A549 (cell line): ENCODE results near the gene RAI2. TPM values are rescaled to one million over a fixed set of nuclear protein-coding genes. Genes with fewer than 3 reads are reported as not detected.

Experiments used
- ATAC-seq, 2 experiments: fragments of 200-7000 bp in 1 of 2; fragments of >200 bp in 1 of 2; cut with Nextera tagmentation in 1 of 2; cut with Tn5 transposase in 1 of 2; 3 replicates each; pipeline versions ENCODE4 v1.8.0 to v1.9.1; 2018 to 2020; ENCODE audit warnings: mild to moderate bottlenecking in 1 of 2, moderate library complexity in 1 of 2
- CTCF ChIA-PET: fragments of 300-600 bp; sonication (Branson Sonifier 250); formaldehyde crosslinking; extraction: SDS; loops from one replicate; lab custom pipeline; 2021; ENCODE audit warnings: antibody characterized with exemption, inconsistent platforms; lab: Yijun Ruan, JAX
- POLR2A ChIA-PET: fragments of 350-600 bp; formaldehyde crosslinking; extraction: SDS; loops from one replicate; lab custom pipeline; 2021; ENCODE audit warnings: antibody characterized with exemption, inconsistent platforms; lab: Yijun Ruan, JAX
- DNase-seq, 2 experiments: peaks; one replicate each; pipeline versions ENCODE4 v3.0.0 to v3.0.0-alpha.2; 2011 to 2016; ENCODE audit warnings: low read depth in 1 of 2, low spot score in 1 of 2
- FAIRE-seq: peaks from 2 replicates; lab custom pipeline; 2011; peaks lifted over from hg19 to GRCh38; lab: Jason Lieb, UNC
- H3K27ac ChIP-seq, 2 experiments: fragments of >200 bp; sonication (Bioruptor Twin); formaldehyde crosslinking; 3 replicates each; pipeline ENCODE4 v1.5.1; 2016 to 2017
- H3K4me1 ChIP-seq: fragments of >200 bp; sonication (Bioruptor Twin); formaldehyde crosslinking; 3 replicates; pipeline ENCODE4 v1.6.1; 2016
- H3K4me2 ChIP-seq: fragments of >200 bp; sonication (Bioruptor Twin); formaldehyde crosslinking; 3 replicates; pipeline ENCODE4 v1.6.1; 2016
- H3K4me3 ChIP-seq: fragments of >200 bp; sonication (Bioruptor Twin); formaldehyde crosslinking; 3 replicates; pipeline ENCODE4 v1.5.1; 2016
- H3K9me3 ChIP-seq: fragments of >200 bp; sonication (Bioruptor Twin); formaldehyde crosslinking; 3 replicates; pipeline ENCODE4 v1.6.1; 2016
- BHLHE40 ChIP-seq: IDR thresholded peaks from 2 replicates; pipeline ENCODE4 v1.6.1; 2012; ENCODE audit warnings: low read depth, low read length, inconsistent platforms
- CBX2 ChIP-seq: fragments of 200-600 bp; sonication (generic); IDR thresholded peaks from 2 replicates; pipeline ENCODE4 v1.6.1; 2016; ENCODE audit warnings: low read depth, mild to moderate bottlenecking, borderline replicate concordance
- FOXS1 ChIP-seq: fragments of 250-450 bp; sonication (Bioruptor Pico); IDR thresholded peaks from 2 replicates; pipeline ENCODE4 v1.5.0; 2020; ENCODE audit warnings: mild to moderate bottlenecking, moderate library complexity
- JUNB ChIP-seq: fragments of >200 bp; sonication (Bioruptor Twin); formaldehyde crosslinking; IDR thresholded peaks from 2 replicates; pipeline ENCODE4 v1.6.1; 2016
- NFE2L2 ChIP-seq: fragments of 150-350 bp; conservative IDR thresholded peaks from 2 replicates; pipeline ENCODE4 v1.6.1; 2014; ENCODE audit warnings: low read length
- PHF8 ChIP-seq: fragments of 200-600 bp; sonication (generic); IDR thresholded peaks from 2 replicates; pipeline ENCODE4 v1.6.1; 2016; ENCODE audit warnings: low read depth, mild to moderate bottlenecking, antibody characterized with exemption, moderate library complexity, borderline replicate concordance
- POLR2A ChIP-seq: IDR thresholded peaks from 2 replicates; pipeline ENCODE4 v1.6.1; 2012; ENCODE audit warnings: mild to moderate bottlenecking, low read length
- RARB ChIP-seq: fragments of 250-450 bp; sonication (Bioruptor Pico); IDR thresholded peaks from 2 replicates; pipeline ENCODE4 v1.8.0; 2021; ENCODE audit warnings: mild to moderate bottlenecking, moderate library complexity
- RNF2 ChIP-seq: fragments of 200-600 bp; sonication (generic); IDR thresholded peaks from 2 replicates; pipeline ENCODE4 v1.6.1; 2016; ENCODE audit warnings: low read depth, mild to moderate bottlenecking, antibody characterized with exemption, moderate library complexity, borderline replicate concordance
- SREBF2 ChIP-seq: fragments of 450-650 bp; IDR thresholded peaks from 2 replicates; pipeline ENCODE4 v1.6.1; 2014; ENCODE audit warnings: mild to moderate bottlenecking, moderate library complexity
- TP53 ChIP-seq: fragments of 250-450 bp; sonication (Bioruptor Pico); IDR thresholded peaks from 2 replicates; pipeline ENCODE4 v1.5.0; 2021; ENCODE audit warnings: mild to moderate bottlenecking, moderate library complexity
- WGBS: methylation state at CpG from one replicate; pipeline ENCODE4 v1.1.6; 2017; ENCODE audit errors: missing lambda C conversion rate; 5-methylcytosine and 5-hydroxymethylcytosine counted together
- polyA plus RNA-seq, 4 experiments: library from polyadenylated mRNA; depleted of rRNA in 3 of 4; stranded (reverse); fragments of >200 nt; fragmentation: RNase III in 1 of 4; extraction: RNeasy Plus Mini Kit Qiagen cat#74134 plus additional on column Dnase treatment in 1 of 4; gene quantifications; 2 replicates in 3 of 4; 3 replicates in 1 of 4; pipeline ENCODE4 v1.2.3, GENCODE V29; 2011 to 2017
- TF ChIP-seq, protein P1 (sequence below): fragments of 150-350 bp; IDR thresholded peaks from 2 replicates; pipeline ENCODE4 v1.6.1; 2014; ENCODE audit warnings: low read depth, mild to moderate bottlenecking, low read length
- TF ChIP-seq, protein P2 (sequence below): IDR thresholded peaks from 2 replicates; pipeline ENCODE4 v1.6.1; 2012
- TF ChIP-seq, protein P3 (sequence below): IDR thresholded peaks from 2 replicates; pipeline ENCODE4 v1.6.1; 2012; ENCODE audit warnings: low read depth, borderline replicate concordance
- TF ChIP-seq, protein P4 (sequence below): fragments of 450-650 bp; IDR thresholded peaks from 2 replicates; pipeline ENCODE4 v1.6.1; 2014; ENCODE audit warnings: antibody characterized with exemption
- TF ChIP-seq, protein P5 (sequence below): IDR thresholded peaks from 2 replicates; pipeline ENCODE4 v1.6.1; 2012
- TF ChIP-seq, protein P6 (sequence below): fragments of 250-450 bp; sonication (Bioruptor Pico); IDR thresholded peaks from 2 replicates; pipeline ENCODE4 v1.5.0; 2020; ENCODE audit warnings: low read depth, mild to moderate bottlenecking, moderate library complexity
- TF ChIP-seq, protein P7 (sequence below): fragments of >200 bp; sonication (Bioruptor Twin); formaldehyde crosslinking; IDR thresholded peaks from 3 replicates; pipeline ENCODE4 v1.5.1; 2016

RAI2 gene
- polyA plus RNA-seq, 2 of the 4 experiments (the other 2 are of a cell fraction): not detected

DNA sequence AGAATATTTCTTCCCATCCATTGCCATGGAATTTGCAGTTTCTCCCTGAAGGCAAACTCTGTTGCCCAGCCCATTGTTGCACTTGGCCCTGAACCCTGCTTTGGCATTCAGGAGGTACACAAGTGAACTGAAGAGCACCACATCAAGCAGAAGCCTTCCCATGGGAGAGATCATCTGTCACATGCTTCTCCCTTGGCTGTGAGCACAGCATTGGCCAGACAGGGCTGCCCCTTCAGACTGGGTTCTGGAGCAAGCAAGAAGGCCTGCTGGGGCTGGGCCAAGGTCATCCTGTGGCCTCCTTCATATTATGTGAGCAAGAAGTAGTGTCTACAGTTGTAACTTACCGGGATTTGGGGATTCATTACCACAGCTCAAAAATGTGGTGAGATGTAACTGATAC is 101.1 kb downstream of the RAI2 start:
- Histone ChIP-seq H3K27ac (no peak overlapping the region), H3K9me3 (no peaks in the 10 kb centered on the region), H3K4me3 (no peak overlapping the region), H3K4me2 (no peak overlapping the region), H3K4me1 (no peaks in the 10 kb centered on the region)
- DNase-seq: no peak
- FAIRE-seq: no peak
- ChIA-PET CTCF (no interaction called here), POLR2A (no interaction called here)
- ATAC-seq: no peak
- TF ChIP-seq BHLHE40 (no peak), CBX2 (no peak)
- TF ChIP-seq, protein P1, sequence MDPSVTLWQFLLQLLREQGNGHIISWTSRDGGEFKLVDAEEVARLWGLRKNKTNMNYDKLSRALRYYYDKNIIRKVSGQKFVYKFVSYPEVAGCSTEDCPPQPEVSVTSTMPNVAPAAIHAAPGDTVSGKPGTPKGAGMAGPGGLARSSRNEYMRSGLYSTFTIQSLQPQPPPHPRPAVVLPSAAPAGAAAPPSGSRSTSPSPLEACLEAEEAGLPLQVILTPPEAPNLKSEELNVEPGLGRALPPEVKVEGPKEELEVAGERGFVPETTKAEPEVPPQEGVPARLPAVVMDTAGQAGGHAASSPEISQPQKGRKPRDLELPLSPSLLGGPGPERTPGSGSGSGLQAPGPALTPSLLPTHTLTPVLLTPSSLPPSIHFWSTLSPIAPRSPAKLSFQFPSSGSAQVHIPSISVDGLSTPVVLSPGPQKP: no peak
- TF ChIP-seq, all 56 proteins: peak for 0
- WGBS: 81% methylated on average over 1 of the region's 1 CpG

DNA sequence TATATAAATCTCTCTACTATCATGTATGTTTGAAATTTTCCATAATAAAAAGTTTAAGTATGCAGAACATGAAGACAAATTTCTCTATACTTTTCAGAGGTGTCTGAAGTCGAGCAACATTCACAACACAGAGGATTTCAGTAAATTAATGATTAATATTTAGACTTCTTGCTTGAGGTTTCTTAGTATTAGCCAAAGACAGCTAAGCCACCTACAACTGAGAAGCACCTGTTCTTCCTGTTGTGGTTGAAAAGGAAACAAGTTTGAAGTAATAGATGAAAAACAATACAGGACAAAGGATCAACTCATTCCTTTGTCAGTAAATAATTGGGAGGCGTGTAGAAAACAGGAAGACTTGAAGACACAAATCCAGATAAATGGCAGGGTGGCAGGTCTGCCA is 102.7 kb downstream of the RAI2 start:
- FAIRE-seq: no peak
- H3K9me3 ChIP-seq: no peaks in the 10 kb centered on the region
- no peak for DNase-seq
- 12% methylated on average over 2 of the region's 2 CpGs for WGBS
- CTCF ChIA-PET: no interaction called here
- TF ChIP-seq RNF2 (no peak), NFE2L2 (no peak), PHF8 (no peak), TP53 (CRISPR knock-in tag) (no peak), BHLHE40 (no peak), SREBF2 (no peak), JUNB (no peak), RARB (CRISPR knock-in tag) (no peak), POLR2A (no peak), FOXS1 (no peak)
- TF ChIP-seq, protein P2, sequence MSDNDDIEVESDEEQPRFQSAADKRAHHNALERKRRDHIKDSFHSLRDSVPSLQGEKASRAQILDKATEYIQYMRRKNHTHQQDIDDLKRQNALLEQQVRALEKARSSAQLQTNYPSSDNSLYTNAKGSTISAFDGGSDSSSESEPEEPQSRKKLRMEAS: no peak
- TF ChIP-seq, protein P1: no peak
- TF ChIP-seq, protein P3, sequence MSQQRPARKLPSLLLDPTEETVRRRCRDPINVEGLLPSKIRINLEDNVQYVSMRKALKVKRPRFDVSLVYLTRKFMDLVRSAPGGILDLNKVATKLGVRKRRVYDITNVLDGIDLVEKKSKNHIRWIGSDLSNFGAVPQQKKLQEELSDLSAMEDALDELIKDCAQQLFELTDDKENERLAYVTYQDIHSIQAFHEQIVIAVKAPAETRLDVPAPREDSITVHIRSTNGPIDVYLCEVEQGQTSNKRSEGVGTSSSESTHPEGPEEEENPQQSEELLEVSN: no peak
- TF ChIP-seq, protein P4, sequence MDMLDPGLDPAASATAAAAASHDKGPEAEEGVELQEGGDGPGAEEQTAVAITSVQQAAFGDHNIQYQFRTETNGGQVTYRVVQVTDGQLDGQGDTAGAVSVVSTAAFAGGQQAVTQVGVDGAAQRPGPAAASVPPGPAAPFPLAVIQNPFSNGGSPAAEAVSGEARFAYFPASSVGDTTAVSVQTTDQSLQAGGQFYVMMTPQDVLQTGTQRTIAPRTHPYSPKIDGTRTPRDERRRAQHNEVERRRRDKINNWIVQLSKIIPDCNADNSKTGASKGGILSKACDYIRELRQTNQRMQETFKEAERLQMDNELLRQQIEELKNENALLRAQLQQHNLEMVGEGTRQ: no peak
- TF ChIP-seq, protein P5, sequence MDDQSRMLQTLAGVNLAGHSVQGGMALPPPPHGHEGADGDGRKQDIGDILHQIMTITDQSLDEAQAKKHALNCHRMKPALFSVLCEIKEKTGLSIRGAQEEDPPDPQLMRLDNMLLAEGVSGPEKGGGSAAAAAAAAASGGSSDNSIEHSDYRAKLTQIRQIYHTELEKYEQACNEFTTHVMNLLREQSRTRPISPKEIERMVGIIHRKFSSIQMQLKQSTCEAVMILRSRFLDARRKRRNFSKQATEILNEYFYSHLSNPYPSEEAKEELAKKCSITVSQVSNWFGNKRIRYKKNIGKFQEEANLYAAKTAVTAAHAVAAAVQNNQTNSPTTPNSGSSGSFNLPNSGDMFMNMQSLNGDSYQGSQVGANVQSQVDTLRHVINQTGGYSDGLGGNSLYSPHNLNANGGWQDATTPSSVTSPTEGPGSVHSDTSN: no peak
- TF ChIP-seq, protein P6, sequence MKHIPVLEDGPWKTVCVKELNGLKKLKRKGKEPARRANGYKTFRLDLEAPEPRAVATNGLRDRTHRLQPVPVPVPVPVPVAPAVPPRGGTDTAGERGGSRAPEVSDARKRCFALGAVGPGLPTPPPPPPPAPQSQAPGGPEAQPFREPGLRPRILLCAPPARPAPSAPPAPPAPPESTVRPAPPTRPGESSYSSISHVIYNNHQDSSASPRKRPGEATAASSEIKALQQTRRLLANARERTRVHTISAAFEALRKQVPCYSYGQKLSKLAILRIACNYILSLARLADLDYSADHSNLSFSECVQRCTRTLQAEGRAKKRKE (CRISPR knock-in tag): no peak
- TF ChIP-seq, protein P7, sequence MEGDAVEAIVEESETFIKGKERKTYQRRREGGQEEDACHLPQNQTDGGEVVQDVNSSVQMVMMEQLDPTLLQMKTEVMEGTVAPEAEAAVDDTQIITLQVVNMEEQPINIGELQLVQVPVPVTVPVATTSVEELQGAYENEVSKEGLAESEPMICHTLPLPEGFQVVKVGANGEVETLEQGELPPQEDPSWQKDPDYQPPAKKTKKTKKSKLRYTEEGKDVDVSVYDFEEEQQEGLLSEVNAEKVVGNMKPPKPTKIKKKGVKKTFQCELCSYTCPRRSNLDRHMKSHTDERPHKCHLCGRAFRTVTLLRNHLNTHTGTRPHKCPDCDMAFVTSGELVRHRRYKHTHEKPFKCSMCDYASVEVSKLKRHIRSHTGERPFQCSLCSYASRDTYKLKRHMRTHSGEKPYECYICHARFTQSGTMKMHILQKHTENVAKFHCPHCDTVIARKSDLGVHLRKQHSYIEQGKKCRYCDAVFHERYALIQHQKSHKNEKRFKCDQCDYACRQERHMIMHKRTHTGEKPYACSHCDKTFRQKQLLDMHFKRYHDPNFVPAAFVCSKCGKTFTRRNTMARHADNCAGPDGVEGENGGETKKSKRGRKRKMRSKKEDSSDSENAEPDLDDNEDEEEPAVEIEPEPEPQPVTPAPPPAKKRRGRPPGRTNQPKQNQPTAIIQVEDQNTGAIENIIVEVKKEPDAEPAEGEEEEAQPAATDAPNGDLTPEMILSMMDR: no peak
- TF ChIP-seq, all 56 proteins: peak for 0
- H3K4me1 ChIP-seq: no peaks in the 10 kb centered on the region
- no peak overlapping the region for H3K4me2 ChIP-seq
- H3K27ac ChIP-seq: no peak overlapping the region
- no peak overlapping the region for H3K4me3 ChIP-seq
- ATAC-seq: no peak
- POLR2A ChIA-PET: no interaction called here
